Activated T-helper 1 cell treated with Interleukin-2 at 50 U/mL for 16 hours (primary cell): Measurements from ENCODE around the gene EPS8.
"Not testable (repeated sequence)": the region's sequence is repeated elsewhere in the genome, so short reads cannot be mapped to it uniquely, and the experiment has no call there.

ENCODE experiments used
- DNase-seq: peaks from one replicate; pipeline ENCODE4 v3.0.0-alpha.2; 2020; ENCODE audit warnings: low read depth

EPS8 gene

DNA sequence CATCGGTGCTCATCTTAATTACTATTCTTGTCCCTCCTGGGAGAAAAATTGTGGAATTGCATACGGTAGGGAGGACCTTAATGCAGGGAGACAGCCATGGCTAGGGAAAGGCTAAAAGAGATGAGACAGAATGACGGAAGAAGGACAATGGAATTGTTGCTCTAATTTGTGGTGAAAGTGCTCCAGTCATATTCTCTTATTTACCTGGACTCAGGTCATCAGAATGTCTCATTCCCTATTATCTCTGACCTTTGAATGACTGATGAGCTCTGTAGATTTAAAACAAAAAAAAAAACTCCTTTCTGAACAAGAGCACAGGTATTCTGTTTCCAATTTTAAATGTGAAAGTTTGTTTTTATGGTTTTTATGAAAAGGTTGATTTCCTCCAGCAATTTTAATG, 8.6 kb upstream of the EPS8 start:
- DNase-seq: no peak

DNA sequence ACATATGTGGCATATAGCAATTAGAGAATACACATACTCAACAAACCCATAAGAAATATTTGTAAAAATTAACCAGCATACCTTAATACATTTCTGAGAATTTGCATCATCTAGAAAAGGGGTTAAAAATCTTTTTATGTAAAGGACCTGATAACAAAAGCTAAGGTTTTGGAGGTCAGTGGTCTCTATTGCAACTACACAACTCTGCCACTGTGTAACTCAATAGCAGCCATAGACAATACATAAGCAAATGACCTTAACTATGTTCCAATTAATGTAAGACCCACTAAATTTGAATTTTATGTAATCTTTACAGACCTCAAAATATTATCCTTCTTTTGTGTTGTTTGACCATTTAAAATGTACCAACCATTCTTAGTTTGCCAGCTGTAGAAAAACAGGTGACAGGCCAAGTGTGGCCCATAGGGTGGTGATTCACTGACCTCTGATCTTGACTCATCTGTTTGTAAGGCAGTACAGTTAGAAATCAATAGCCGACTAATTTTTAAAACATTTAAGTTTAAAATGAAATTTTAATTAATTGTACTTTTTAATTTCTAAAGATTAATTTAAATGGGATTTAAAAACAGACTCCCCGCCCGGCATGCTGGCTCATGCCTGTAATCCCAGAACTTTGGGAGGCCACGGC, 7.4 kb upstream of the EPS8 start:
- no peak for DNase-seq

DNA sequence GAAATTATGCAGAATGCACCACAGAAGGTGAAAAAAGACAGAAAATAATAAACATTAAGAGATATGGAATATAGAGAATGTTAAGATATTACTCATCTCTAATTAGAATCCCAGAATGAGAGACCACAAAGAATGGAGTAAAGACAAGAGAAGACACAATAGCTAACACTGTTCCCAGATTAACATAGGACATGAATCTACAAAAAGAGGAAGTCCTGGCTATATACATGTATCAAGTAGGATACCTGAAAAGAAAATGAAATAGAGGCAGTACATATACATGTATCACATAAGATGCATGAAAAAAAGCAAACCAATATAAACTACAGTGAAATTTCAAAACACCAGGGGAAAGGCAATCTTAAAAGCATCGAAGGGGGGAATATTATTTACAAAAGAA, 5.6 kb upstream of the EPS8 start:
- DNase-seq: no peak

DNA sequence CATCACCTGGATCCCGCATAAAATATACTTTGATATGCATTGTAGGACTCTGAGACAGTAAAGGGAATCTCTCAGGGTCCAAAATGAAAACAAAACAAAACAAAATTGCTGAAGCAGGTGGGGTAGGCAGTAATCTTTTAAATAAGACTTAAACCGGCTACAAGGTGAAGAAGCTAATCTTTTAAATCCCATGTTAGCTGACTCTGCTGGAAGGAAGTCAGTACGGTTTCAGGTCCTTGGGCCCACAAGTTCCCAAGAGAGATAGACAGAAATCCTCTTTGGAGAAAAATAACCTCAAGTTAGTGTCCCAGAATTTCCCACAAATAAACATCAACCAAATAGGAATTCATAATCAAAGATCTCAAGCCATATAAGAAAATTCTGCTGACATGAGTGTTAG, 5.0 kb upstream of the EPS8 start:
- DNase-seq: no peak

DNA sequence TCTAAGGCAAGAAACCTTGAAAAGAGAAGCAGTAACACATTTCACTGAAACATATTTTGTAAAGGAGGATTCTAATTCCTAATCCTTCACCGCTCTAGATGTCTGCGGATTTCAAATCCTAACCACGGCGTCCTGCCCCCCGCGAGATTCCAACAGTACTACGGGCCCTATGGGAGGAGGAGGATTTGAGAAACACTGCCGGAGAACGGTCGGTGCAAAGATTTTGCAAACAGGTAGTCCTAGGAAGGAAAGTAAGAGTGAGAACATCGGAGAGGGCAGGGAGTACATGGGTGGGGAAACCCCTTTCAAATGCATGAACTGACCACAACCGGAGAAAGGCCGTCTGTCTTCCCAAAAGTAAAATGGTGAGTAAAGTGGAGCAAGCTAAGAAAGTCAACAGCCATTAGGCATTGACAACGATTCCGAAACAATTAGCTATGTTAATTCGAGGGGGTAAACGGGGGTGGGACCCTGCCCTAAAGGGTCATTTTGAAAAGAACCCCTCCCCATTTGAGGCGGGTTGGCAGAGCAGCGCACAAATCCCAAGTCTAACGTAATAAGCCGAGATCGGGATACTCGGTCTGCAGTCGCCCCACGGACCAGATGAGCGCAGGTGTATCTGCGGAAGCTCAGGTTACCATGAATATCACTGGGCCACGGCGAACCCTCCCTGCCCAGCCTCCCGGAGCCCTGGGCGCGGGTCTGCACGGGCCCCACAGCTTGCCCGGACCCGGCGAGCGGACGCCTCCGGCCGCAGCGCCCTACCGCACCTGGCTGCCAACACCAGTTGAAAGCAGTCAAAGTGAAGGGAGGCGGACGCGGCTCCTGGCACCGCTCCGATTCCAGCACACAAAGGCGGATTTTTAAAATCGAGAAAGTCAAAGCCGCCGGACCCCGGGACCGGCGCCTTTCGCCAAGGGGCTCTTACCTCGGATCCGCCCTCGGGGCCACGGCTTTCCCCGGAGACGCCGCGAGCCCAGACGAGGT, 662 bp downstream of the EPS8 start:
- DNase-seq: no peak

DNA sequence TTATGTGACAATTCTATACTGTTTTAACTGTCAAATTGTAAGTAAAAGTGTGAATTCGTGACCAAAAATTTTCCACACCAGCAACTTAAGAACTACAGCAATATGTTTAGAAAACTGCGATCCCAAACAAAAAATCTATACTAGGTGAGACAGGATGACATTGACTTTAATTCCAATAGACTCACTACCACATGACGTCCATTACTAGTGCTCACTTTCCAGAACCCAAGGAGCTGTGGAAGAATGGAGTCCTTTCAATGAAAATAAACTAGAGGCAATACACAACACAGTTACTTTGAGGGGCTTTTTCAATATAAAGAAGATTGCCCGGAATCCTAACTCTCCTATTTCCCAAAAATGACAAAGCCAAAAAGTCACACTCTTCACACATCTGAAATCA, 1.4 kb downstream of the EPS8 start:
- DNase-seq: no peak

DNA sequence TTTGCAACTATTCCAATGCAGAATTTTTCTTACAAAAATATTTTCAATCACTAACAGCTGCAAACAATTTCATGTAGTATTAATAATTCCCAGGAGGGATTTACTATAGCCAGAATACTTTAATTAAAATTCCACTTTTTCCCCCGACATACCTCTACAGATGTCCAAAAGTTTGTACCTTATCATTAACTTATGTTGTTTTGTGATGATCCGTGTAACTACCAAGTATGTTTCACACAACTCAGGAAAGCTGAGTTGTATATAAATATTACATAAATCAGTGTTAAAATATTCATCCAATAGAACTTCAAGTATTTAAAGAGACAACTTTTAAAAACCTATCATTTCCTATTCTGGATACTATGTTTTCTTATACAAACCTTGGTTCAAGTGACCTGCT, 2.4 kb downstream of the EPS8 start:
- DNase-seq: no peak

DNA sequence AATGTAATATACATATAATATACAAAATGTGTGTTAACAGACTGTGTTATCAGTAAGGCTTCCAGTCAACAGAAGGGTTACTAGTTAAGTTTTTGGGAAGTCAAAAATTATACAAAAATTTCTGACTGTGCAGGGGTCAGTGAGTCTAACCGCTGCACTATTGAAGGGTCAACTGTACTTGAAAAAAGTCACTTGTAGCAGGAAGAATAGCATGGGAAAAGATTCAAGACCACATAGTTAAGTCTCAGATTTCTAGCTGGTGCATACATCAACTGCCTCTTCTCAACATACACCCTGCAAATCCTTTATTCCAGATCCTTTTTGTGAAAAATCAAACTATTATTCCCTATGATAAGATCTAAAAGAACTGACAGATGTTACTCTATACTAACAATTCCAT, 5.9 kb downstream of the EPS8 start:
- DNase-seq: no peak

DNA sequence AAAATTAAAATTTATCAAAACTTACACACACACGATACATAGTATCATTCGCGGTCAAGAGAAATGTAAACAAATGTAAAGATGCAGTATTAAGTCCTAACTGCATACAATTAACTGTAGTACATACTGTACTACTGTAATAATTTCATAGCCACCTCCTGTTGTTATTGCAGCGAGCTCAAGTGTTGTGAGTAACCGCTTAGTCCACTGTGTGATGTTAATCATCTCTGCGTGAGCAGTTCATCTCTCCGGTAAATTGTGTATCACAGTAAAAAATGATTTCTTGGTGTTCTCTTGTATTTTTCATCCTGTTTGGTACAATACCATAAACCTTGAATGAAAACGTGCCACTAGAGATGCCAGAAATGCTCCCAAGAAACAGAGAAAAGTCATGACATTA, 6.5 kb downstream of the EPS8 start:
- no peak for DNase-seq

DNA sequence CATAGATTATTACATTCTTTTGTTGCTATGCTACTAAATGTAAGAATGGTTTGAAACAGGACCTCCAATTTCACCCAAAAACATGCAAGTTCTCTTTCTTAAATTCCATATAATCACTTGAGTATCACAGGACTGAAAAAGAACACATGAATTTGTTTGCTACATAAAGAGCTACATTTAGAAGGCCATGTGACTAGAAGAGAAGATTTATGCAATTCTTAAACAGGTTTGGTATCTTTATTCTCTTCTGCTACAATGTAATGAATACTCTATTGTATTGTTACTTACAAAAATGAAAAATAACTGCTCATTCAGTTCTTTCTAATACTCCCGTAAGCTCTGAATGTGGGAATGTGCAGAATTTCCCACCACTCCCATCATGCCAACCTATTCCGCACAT, 9.3 kb downstream of the EPS8 start:
- DNase-seq: no peak

DNA sequence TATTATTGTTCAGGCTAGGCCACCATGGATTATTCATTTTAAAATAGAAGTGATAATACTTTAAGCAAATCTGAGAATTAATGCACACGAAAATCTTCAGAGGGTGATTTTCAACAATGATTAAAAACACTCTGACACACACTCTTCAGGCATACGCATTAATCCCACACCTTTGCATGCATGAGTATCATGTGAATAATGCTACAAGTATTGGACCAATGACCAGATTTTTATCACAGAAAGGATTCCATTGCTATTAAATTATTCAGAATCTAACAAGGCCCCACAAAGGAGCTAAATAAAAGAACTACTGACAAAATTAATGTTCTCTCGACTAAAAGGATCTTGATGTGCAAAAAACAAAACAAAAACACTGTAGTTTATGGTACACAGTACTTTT, 11.1 kb downstream of the EPS8 start:
- DNase-seq: no peak

DNA sequence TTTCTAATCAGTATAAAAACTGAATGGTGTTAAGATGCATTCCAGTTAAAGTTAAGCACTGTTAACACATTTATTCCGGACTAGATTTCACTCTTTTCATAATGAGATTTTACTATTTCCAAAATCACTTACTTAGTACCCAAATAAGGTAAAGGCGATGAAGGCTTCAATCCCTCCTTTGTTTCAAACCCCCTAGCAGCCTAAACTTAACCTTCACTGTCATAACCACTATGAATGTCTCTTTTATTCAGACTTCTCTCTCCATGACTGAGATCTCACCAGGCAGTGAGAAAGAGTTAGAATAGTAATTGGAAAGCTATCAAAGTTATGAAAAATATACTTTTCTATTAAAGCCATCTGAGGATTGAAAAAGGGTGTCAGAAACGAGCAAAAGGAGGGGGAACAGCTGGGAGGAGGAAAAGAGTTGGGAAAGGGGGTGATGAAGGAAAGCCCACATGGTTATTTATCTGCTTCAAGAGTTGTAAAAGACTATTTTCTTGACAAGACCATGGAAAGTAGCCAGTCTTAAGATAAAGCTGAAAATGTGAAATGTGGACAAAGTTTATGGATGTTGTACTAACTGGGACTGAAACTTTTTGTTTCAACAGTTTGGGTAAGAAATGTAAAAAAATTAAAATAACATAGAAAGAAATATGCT, 11.7 kb downstream of the EPS8 start:
- DNase-seq: no peak

DNA sequence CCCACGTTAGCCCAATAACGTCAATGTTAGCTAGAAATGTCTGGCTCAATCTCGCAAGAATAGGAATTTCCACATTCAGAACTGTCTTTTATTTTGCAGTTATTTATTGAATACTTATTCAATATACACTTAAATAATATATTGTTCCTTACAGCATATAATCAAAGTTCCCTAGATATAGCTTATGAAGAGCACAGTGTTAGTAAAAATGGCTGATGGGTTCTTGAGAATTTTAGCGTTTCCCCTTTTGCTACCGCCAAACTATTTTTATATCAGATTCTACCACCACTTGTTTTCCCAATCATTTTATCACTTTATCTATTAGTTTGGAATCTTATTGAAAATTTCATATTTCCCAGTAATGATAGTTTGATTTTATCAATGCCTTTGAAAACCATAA, 12.7 kb downstream of the EPS8 start:
- DNase-seq: no peak

DNA sequence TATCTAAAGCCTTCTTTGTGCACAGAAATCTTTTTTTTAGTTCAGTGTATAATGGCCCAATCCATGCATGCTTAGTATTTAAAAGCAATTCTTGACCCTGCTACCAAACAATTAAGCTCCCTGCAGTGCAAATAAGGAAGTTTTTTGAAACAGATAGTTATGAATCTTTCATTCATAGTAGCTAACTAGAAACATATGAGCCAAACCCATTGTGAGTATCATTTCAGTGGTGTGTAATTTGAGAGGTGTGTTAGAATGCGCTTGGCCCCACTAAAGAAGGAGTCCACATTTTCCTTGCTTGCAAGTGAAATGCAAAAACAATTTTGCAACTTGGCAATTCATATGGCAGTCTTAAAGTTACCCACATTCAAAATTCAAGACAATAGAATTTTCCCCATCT, 14.4 kb downstream of the EPS8 start:
- no peak for DNase-seq

DNA sequence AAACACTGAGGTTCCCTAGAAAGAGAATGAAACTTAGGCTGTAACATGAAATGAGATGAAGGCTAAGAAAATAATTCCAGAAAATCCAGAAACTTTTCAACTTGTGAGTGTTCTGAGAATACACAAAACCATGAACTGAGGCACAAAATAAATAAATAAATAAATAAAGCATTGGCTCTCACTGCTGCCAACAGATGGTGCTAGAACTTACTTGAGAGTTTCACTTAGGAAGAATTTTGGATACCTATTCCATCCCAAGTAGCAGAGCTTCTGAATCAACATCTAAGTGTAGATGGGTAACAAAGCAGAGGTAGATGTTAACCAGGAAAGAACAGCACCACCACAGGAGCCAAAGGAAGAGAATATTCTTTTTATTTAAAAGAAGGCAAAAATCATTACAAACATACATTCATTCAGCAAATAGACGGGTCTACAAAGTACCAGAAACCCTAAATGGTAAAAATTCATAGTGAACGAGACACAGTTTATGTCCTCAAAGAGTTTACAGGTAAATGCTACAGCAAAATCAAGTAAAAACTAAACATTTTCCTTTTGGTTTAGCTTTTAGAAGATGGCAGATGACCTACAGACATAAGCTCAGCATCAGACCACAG, 16.7 kb downstream of the EPS8 start:
- no peak for DNase-seq

DNA sequence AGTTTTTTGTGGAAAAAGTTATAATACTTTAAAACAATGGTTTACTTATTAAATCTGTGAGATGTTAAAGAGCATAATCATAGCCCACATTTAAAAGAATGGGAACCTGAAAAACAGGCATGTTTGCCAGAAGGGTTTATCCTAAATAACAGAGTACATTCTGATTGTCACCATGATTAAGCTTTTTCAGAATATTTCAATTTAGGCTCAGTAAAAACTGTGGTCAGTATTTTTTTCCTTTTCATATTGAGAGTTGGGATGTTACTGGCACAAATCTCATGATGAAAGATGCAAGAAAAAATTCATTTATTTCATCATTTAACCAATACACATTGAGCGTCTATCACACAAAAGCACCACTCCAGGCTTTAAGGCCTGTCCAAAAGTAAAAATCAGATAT, 18.6 kb downstream of the EPS8 start:
- DNase-seq: no peak

DNA sequence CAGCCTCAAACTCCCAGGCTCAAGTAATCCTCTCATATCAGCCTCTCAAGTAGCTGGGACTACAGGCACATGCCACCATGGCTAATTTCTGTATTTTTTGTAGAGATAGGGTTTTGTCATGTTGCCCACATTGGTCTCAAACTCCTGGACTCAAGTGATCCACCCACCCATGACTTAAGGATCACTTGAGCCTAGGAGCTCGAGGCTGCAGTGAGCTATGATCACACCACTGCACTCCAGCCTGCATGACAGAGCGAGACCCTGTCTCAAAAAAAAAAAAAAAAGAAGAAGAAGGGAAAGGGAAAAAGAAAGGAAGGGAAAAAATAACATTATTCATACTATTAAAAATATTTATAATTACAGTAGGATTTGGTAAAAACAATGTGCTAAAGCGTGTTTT, 19.2 kb downstream of the EPS8 start:
- DNase-seq: no peak

DNA sequence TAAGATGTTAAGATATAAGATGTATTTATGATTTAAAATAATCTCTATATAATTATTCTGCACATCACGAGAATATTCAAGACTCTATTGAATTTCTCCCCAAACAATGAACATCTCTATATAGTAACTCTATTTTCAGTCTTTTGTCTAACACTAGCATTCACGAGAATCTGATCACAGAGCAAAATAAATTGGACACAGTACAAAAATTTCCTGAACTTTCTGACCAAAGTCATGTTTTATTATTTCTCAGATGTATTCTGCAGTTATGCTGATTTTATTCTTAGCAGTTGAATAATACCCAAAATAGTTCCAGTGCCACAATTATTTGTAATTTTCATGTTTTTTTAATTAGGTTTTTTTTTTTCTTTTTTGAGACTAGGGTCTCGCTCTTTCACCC, 19.6 kb downstream of the EPS8 start:
- DNase-seq: no peak

DNA sequence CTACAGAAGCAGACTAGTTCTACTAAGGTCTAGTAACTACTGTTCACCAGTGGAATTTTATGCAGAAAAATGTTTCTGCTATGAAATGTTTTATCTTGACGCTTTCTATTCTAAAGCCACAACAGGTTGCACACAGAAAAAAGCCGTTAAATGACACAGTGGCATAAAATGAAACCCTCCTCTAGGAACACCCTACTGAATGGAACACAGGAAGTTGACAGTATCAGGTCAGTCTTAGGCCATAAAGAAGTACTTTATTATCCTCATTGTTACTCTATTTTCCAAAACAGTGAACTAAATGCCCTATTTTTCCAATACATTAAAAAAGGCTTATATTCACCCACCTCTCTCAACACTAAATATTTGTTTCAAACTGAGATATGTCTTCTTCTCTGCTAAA, 21.9 kb downstream of the EPS8 start:
- no peak for DNase-seq

DNA sequence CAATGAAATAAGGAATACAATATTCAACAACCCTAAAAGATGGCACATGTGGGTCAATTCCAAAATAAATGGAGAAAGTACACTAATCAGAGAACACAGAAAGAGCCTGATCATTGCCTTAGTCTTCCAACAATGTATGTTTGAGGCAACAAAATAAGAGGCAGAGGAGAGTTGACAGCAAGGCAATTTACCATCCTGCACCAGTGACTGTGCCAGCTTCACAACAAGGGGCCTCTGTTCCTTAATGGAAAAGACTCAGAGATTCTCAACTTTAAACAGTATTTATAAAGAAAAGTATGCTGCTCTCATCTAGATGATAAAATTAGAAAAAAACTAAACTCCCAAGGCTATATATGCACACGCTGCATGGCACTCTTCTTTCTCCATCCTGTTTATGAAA, 25.9 kb downstream of the EPS8 start:
- DNase-seq: no peak

DNA sequence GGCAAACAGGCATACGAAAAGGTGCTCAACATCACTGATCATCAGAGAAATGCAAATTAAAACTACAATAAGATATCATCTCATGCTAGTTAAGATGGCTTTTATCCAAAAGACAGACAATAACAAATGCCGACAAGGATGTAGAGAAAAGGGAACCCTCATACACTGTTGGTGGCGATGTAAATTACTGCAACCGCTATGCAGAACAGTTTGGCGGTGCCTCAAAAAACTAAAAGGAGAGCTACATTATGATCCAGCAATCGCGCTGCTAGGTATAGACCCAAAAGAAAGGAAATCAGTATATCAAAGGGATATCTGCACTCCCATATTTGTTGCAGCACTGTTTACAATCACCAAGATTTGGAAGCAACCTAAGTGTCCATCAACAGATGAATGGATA, 27.0 kb downstream of the EPS8 start:
- DNase-seq: not testable (repeated sequence)

DNA sequence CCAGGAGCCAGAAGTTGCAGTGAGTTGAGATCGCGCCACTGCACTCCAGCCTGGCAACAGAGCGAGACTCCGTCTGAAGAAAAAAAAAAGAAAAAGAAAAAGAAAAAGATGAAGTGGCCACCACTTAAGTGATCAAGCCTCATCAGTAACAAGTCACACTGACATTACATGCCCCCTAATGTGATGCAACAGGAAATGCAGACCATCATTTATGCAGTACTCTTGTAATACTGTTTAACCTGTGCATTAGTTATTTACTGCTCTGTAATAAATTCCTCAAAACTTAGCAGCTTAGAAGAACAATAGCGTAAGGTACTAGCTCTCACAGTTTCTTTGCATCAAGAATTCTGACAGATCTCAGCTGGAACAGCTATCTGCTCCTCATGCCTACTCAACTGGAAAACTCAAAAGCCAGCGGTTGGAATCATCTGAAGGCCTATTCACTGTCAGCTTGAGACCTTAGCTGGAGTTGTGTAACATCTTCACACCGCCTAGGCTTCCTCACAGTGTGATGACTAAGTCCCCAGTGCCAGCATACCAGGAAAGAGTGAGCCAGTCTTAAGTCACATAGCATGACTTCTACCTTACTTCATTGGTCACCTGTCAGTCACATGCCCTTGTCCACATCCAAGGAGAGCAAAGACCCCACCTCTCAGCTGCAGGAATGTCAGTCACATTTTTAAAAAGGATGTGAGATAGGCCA, 31.5 kb downstream of the EPS8 start:
- no peak for DNase-seq
